ENCODE results near the gene PYGO2. TPM values are rescaled to one million over a fixed set of nuclear protein-coding genes. Genes with fewer than 3 reads are reported as not detected.

The PYGO2 gene
- total and polyA plus RNA-seq, 2 donors from 2014 or later = 26.9 to 32.8 TPM

DNA sequence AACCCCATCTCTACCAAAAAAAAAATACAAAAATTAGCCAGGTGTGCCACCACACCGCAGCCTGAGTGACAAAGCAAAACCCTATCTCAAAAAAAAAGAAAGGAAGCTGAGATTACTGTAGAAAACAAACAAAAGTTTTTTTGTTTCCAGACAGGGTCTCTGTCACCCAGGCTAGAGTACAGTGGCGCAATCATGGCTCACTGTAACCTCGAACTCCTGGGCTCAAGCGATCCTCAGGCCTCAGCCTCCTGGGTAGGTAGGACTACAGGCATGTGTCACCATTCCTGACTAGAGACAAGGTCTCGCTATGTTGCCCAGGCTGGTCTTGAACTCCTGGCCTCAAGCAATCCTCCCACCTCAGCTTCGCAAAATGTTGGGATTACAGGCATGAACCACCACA, 2.8 kb upstream of the PYGO2 start:
- H3K4me3 ChIP-seq (ENCODE audit: low read length in 3 of 3) = no peak overlapping the region
- no peaks in the 10 kb centered on the region for H3K27me3 ChIP-seq (ENCODE audit: control insufficient read depth, insufficient read depth, low read length)
- no peaks in the 10 kb centered on the region for H3K9me3 ChIP-seq (ENCODE audit: control insufficient read depth in 2 of 3, insufficient read depth in 1 of 3, low read length in 3 of 3)
- H3K27ac ChIP-seq (ENCODE audit: low read depth in 2 of 2, low read length in 2 of 2) = no peak overlapping the region
- H3K9ac ChIP-seq (ENCODE audit: low read length in 3 of 3) = no peak overlapping the region
- FAIRE-seq (no peak), DNase-seq (peak in 1 of 5 donors; percentile 8)
- TF ChIP-seq, protein P1, sequence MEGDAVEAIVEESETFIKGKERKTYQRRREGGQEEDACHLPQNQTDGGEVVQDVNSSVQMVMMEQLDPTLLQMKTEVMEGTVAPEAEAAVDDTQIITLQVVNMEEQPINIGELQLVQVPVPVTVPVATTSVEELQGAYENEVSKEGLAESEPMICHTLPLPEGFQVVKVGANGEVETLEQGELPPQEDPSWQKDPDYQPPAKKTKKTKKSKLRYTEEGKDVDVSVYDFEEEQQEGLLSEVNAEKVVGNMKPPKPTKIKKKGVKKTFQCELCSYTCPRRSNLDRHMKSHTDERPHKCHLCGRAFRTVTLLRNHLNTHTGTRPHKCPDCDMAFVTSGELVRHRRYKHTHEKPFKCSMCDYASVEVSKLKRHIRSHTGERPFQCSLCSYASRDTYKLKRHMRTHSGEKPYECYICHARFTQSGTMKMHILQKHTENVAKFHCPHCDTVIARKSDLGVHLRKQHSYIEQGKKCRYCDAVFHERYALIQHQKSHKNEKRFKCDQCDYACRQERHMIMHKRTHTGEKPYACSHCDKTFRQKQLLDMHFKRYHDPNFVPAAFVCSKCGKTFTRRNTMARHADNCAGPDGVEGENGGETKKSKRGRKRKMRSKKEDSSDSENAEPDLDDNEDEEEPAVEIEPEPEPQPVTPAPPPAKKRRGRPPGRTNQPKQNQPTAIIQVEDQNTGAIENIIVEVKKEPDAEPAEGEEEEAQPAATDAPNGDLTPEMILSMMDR (IDR thresholded peaks at IDR 0.05; ENCODE audit: borderline replicate concordance, extremely low read depth, insufficient read depth) = no peak
- peaks cover 0 to 14% (median 7%) of the 10 kb centered on the region in 3 donors for H3K4me1 ChIP-seq (ENCODE audit: control insufficient read depth in 2 of 3, insufficient read depth in 2 of 3, low read depth in 1 of 3, low read length in 3 of 3)
- intact Hi-C loops (cut with DNase I) = no loop called here
- peaks cover 3 to 41% (median 32%) of the 10 kb centered on the region in 3 donors for H3K36me3 ChIP-seq (ENCODE audit: control insufficient read depth in 2 of 3, insufficient read depth in 3 of 3, low read length in 3 of 3)

DNA sequence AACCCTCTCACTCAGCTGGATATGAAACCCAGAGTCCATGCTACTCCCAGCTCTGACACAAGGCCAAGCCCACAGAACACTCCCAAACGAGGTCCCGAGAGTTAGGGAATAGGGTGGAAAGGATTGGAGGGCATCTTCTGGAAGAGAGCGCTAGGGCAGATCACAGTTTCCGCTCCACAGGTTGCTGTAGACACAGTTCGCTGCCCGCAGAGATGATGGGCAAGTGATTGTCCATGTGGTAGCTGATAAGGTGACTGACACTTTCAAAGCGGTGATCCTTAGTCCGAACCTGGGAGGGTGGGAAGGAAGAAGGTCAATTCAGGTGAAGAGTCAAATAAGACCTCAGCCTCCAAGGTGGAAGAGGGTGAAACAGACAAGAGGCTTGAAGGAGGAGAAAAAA, 2.1 kb upstream of the PYGO2 start:
- no peak overlapping the region for H3K9ac ChIP-seq (ENCODE audit: low read length in 3 of 3)
- H3K36me3 ChIP-seq (ENCODE audit: control insufficient read depth in 2 of 3, insufficient read depth in 3 of 3, low read length in 3 of 3) = peaks cover 3 to 41% (median 29%) of the 10 kb centered on the region in 3 donors
- H3K27me3 ChIP-seq (ENCODE audit: control insufficient read depth, insufficient read depth, low read length) = no peaks in the 10 kb centered on the region
- H3K4me3 ChIP-seq (ENCODE audit: low read length in 3 of 3) = no peak overlapping the region
- H3K4me1 ChIP-seq (ENCODE audit: control insufficient read depth in 2 of 3, insufficient read depth in 2 of 3, low read depth in 1 of 3, low read length in 3 of 3) = peaks cover 0 to 9% (median 7%) of the 10 kb centered on the region in 3 donors
- TF ChIP-seq, protein P1 (IDR thresholded peaks at IDR 0.05; ENCODE audit: borderline replicate concordance, extremely low read depth, insufficient read depth) = no peak
- DNase-seq (peak in 1 of 5 donors; percentile 38), FAIRE-seq (no peak)
- no peaks in the 10 kb centered on the region for H3K9me3 ChIP-seq (ENCODE audit: control insufficient read depth in 2 of 3, insufficient read depth in 1 of 3, low read length in 3 of 3)
- no peak overlapping the region for H3K27ac ChIP-seq (ENCODE audit: low read depth in 2 of 2, low read length in 2 of 2)
- intact Hi-C loops (cut with DNase I) = no loop called here

DNA sequence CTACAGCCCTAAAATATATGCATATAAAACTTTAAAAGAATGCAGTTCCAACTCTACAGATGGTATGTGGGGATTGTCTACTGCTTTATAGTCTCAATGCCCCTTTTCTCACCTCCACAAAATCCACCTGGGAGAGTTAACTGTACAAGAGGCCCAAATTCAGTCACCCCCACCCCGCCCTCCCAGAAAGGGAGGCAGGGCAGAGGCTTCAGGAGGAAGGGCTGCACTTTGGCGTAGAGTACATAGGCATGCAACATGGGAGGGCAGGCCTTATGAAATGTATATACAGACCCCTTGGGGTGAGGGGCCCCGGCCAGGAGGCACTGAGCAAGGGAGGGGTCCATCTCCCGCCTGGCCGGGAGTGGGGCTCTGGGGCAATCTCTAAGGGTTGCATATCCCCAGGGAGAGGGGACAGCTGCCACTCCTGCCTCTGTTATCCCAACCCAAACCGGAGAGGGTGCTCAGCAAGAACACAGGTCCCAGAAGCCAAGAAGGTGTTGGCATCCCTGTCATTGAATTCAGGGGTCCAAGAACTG, 1.3 kb upstream of the PYGO2 start:
- DNase-seq (peak in 2 of 5 donors; percentile 49 to 56), FAIRE-seq (no peak)
- Histone ChIP-seq H3K9ac (ENCODE audit: low read length in 3 of 3) (peak overlapping the region; percentile 39 to 93 (median 81)), H3K4me1 (ENCODE audit: control insufficient read depth in 2 of 3, insufficient read depth in 2 of 3, low read depth in 1 of 3, low read length in 3 of 3) (peaks cover 0 to 9% (median 7%) of the 10 kb centered on the region in 3 donors), H3K27me3 (ENCODE audit: control insufficient read depth, insufficient read depth, low read length) (no peaks in the 10 kb centered on the region), H3K4me3 (ENCODE audit: low read length in 3 of 3) (peak overlapping the region; percentile 66 to 71 (median 69)), H3K9me3 (ENCODE audit: control insufficient read depth in 2 of 3, insufficient read depth in 1 of 3, low read length in 3 of 3) (no peaks in the 10 kb centered on the region), H3K27ac (ENCODE audit: low read depth in 2 of 2, low read length in 2 of 2) (peak overlapping the region in 1 of 2 donors; percentile 99), H3K36me3 (ENCODE audit: control insufficient read depth in 2 of 3, insufficient read depth in 3 of 3, low read length in 3 of 3) (peaks cover 3 to 36% (median 25%) of the 10 kb centered on the region in 3 donors)
- TF ChIP-seq, protein P1 (IDR thresholded peaks at IDR 0.05; ENCODE audit: borderline replicate concordance, extremely low read depth, insufficient read depth) = no peak
- intact Hi-C loops (cut with DNase I) = no loop called here

All from kidney (tissue), 14 donors.